Panc1 (cell line): ENCODE measurements around the gene GOLGA8J. TPM values are rescaled to one million over a fixed set of nuclear protein-coding genes. Genes with fewer than 3 reads are reported as not detected.
A peak's percentile ranks its signal among the peaks of the same experiment; 100 is the strongest.
"Not testable (repeated sequence)": the region's sequence is repeated elsewhere in the genome, so short reads cannot be mapped to it uniquely, and the experiment has no call there.

Experiments
- ATAC-seq: fragments of 200-7000 bp; cut with Tn5 transposase; 2 replicates; pipeline ENCODE4 v1.9.1; 2020; ENCODE audit warnings: mild to moderate bottlenecking, moderate library complexity
- BruUV-seq: library from RNA; stranded (reverse); fragments of 400-500 nt; replicated peaks from 2 replicates; lab custom pipeline; 2021; lab: Mats Ljungman, UMichigan
- CTCF ChIA-PET: fragments of 300-600 bp; sonication (Branson Sonifier 250); formaldehyde crosslinking; loops from one replicate; lab custom pipeline; 2022; ENCODE audit warnings: antibody characterized with exemption; lab: Charles Lee
- POLR2A ChIA-PET: fragments of 300-600 bp; sonication (Branson Sonifier 250); formaldehyde crosslinking; loops from one replicate; lab custom pipeline; 2022; ENCODE audit warnings: antibody characterized with exemption; lab: Charles Lee
- DNase-seq: peaks from one replicate; pipeline ENCODE4 v3.0.0-alpha.2; 2010; ENCODE audit warnings: low read depth, low spot score
- H3K27ac ChIP-seq: 2 replicates; pipeline ENCODE4 v1.5.1; 2011; ENCODE audit warnings: mild to moderate bottlenecking, low read length, inconsistent platforms
- H3K27me3 ChIP-seq: fragments of 200-500 bp; sonication (Bioruptor generic); 2 replicates; pipeline ENCODE4 v1.6.0; 2014; ENCODE audit warnings: low read length, inconsistent platforms; ENCODE audit not compliant: control insufficient read depth, insufficient read depth
- H3K36me3 ChIP-seq: fragments of 200-500 bp; sonication (Bioruptor generic); 2 replicates; pipeline ENCODE4 v1.5.1; 2014; ENCODE audit warnings: inconsistent platforms, mild to moderate bottlenecking, low read length, moderate library complexity; ENCODE audit not compliant: control insufficient read depth, insufficient read depth
- H3K4me1 ChIP-seq: 2 replicates; pipeline ENCODE4 v1.5.1; 2011; ENCODE audit warnings: inconsistent platforms, mild to moderate bottlenecking, low read length, moderate library complexity; ENCODE audit not compliant: control insufficient read depth, insufficient read depth
- H3K4me3 ChIP-seq, 2 experiments: 2 replicates each; pipeline ENCODE4 v1.5.1; 2011 to 2012; ENCODE audit warnings: low read depth in 2 of 2, low read length in 2 of 2, mild to moderate bottlenecking in 2 of 2, inconsistent platforms in 1 of 2, moderate library complexity in 1 of 2
- H3K9me3 ChIP-seq: fragments of 200-500 bp; sonication (Bioruptor generic); 2 replicates; pipeline ENCODE4 v1.5.1; 2014; ENCODE audit warnings: low read depth, mild to moderate bottlenecking, inconsistent platforms, low read length, moderate library complexity; ENCODE audit not compliant: control insufficient read depth, insufficient read depth
- POLR2AphosphoS5 ChIP-seq: IDR thresholded peaks from 2 replicates; pipeline ENCODE4 v1.6.1; 2012; ENCODE audit warnings: mild to moderate bottlenecking, low read depth, low read length, moderate library complexity
- SIN3A ChIP-seq: IDR thresholded peaks from 2 replicates; pipeline ENCODE4 v1.6.1; 2012; ENCODE audit warnings: low read depth, mild to moderate bottlenecking, low read length, moderate library complexity, borderline replicate concordance; ENCODE audit not compliant: insufficient read depth
- in situ Hi-C: cut with HindIII; loops from 2 replicates; pipeline ENCODE4 v1.10.0; 2016; ENCODE audit warnings: low sequenced_read_pairs, low pct_unique_long_range_greater_than_20kb
- intact Hi-C: fragments of 100-400 bp; cut with micrococcal nuclease; formaldehyde crosslinking; loops from one replicate; pipeline ENCODE4 v1.10.0; 2022; ENCODE audit not compliant: unreplicated experiment
- total RNA-seq: library from RNA; stranded (reverse); gene quantifications from one replicate; pipeline ENCODE4 v1.2.1, GENCODE V29; 2021; ENCODE audit not compliant: unreplicated experiment
- TF ChIP-seq, protein P1 (sequence below): fragments of 450-650 bp; IDR thresholded peaks from 2 replicates; pipeline ENCODE4 v1.5.1; 2017; ENCODE audit warnings: mild to moderate bottlenecking

The GOLGA8J gene
- total RNA-seq, 1 experiment from 2014 or later, result 0.44 TPM

DNA sequence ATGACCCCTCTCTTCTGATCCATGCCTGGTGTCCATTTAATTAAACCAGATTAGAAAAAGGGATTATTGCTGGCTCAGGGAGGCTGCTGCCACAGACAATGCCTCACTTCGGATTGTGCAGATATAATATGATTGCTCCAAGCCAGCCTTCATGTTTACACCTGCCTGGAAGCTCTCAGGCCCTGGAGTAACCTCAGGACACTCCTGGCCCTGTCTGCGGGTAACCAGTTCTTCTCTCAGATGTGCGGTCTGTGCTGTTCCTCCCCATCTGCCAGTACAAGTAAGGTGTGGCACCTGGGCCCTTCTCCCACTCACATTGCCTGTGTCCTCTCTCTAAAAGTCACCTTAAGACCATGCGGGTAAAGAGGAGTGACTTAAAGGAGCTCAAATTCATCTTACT lies 8.8 kb upstream of the GOLGA8J start:
- Histone ChIP-seq H3K36me3 (no peaks in the 10 kb centered on the region), H3K27ac (no peak overlapping the region), H3K4me1 (no peaks in the 10 kb centered on the region), H3K4me3 (no peak overlapping the region), H3K9me3 (no peaks in the 10 kb centered on the region), H3K27me3 (peaks cover 7% of the 10 kb centered on the region)
- no peak for ATAC-seq
- intact Hi-C loops (loop anchor here (10.0 kb wide), 2 partner anchors 129 to 409 kb away; no protein-coding TSS in a partner anchor), in situ Hi-C loops (no loop called here)
- TF ChIP-seq SIN3A (no peak), POLR2AphosphoS5 (no peak)
- TF ChIP-seq, protein P1, sequence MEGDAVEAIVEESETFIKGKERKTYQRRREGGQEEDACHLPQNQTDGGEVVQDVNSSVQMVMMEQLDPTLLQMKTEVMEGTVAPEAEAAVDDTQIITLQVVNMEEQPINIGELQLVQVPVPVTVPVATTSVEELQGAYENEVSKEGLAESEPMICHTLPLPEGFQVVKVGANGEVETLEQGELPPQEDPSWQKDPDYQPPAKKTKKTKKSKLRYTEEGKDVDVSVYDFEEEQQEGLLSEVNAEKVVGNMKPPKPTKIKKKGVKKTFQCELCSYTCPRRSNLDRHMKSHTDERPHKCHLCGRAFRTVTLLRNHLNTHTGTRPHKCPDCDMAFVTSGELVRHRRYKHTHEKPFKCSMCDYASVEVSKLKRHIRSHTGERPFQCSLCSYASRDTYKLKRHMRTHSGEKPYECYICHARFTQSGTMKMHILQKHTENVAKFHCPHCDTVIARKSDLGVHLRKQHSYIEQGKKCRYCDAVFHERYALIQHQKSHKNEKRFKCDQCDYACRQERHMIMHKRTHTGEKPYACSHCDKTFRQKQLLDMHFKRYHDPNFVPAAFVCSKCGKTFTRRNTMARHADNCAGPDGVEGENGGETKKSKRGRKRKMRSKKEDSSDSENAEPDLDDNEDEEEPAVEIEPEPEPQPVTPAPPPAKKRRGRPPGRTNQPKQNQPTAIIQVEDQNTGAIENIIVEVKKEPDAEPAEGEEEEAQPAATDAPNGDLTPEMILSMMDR, result no peak
- CTCF ChIA-PET, result interaction anchor here (0.6 kb wide), 1 partner anchor 89 kb away, joined by 3 read pairs; no protein-coding TSS in a partner anchor
- no TSS peak for BruUV-seq
- no peak for DNase-seq
- POLR2A ChIA-PET, result no interaction called here

DNA sequence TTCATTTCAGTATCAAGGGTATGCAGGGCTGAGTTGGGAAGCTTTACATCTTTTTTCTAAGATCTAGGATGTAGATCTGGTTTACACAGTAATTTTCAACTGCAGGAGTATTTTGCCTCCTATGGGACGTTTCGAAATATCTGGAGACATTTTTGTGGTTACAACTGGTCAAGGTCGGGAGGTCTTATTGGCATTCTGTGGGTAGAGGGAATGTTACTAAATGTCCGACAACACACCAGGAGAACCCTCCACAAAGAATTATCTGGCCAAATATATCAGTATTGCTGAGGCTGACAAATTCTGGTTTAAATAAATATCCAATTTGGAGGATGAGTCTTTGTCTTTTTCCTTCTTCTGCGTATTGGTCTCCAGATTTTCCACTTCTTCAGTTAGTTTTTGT lies 1.9 kb upstream of the GOLGA8J start:
- POLR2A ChIA-PET, BruUV-seq, DNase-seq: not testable (repeated sequence)

DNA sequence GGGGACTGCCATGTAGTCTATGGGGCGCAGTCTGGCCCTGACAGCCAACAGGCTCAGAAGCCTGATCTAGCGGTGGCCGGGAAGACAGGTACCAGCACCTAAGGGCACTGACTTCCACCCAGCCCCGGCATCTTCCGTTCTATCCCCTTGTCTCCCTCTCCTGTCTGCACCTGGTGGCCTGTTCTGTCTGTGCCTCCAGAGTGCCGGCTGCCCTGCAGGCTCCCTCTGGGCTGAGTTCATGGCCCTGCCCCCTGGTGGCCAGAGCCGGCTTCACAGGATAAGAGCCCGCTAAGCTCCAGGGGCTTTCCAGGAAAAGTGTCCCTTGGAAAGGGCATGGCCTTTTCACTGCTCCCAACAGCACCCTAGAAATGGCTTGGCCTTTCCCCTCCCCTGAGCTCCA lies 15.1 kb downstream of the GOLGA8J start:
- intact Hi-C loops, BruUV-seq: not testable (repeated sequence)

More for the DNA sequence above, 1.9 kb upstream of the GOLGA8J start:
- H3K4me3 ChIP-seq, CTCF ChIA-PET, H3K27ac ChIP-seq, H3K27me3 ChIP-seq, H3K36me3 ChIP-seq, H3K9me3 ChIP-seq, in situ Hi-C loops, intact Hi-C loops, ATAC-seq, H3K4me1 ChIP-seq: not testable (repeated sequence)

DNA sequence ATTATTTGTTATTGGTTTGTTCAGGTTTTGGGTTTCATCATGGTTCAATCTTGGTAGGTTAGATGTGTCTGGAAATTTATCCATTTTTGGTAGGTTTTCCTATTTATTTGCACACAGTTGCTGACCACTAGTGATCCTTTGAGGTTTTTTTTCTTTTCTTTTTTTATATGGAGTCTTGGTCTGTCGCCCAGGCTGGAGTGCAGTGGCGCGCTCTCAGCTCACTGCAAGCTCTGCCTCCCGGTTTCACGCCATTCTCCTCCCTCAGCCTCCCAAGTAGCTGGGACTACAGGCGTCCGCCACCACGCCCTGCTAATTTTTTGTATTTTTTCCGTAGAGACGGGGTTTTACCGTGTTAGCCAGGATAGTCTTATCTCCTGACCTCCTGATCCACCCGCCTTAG lies 20.1 kb downstream of the GOLGA8J start:
- ATAC-seq, DNase-seq, H3K9me3 ChIP-seq, H3K4me3 ChIP-seq, BruUV-seq, intact Hi-C loops, in situ Hi-C loops, POLR2A ChIA-PET, H3K4me1 ChIP-seq, H3K27me3 ChIP-seq, H3K27ac ChIP-seq, H3K36me3 ChIP-seq, CTCF ChIA-PET: not testable (repeated sequence)

More for the DNA sequence above, 15.1 kb downstream of the GOLGA8J start:
- DNase-seq, H3K27me3 ChIP-seq, POLR2A ChIA-PET, H3K4me1 ChIP-seq, in situ Hi-C loops, CTCF ChIA-PET, H3K4me3 ChIP-seq, H3K9me3 ChIP-seq, H3K27ac ChIP-seq, H3K36me3 ChIP-seq: not testable (repeated sequence)
- ATAC-seq, result peak; percentile 96

DNA sequence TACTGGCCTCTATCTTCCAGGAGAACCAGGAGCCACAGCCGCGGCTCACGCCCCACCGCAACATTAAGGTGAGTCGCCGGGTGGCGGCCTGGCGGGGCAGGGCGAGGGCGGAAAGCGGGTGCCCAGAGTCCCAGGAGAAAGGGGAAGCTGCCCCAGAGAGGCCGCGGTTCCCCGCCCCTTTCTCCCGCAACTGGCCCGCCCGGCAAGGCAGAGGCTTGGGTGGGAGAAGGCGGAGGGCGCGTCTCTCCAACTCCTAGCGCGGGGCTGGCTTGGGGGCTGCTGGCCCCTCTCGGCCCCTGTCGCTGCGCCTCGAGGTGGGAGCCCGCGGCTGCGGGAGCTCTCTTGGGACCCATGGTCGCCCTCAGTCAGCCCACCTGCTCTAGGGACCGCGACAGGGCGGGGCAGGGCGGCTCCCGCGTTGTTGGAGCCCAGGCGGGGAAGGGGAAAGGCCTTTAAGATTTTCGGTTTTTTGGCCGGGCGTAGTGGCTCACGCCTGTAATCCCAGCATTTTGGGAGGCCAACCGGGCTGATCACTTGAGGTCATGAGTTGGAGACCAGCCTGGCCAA lies 21.3 kb downstream of the GOLGA8J start:
- intact Hi-C loops, CTCF ChIA-PET, in situ Hi-C loops, H3K27me3 ChIP-seq, H3K27ac ChIP-seq, H3K4me1 ChIP-seq, POLR2A ChIA-PET, H3K36me3 ChIP-seq, BruUV-seq, H3K9me3 ChIP-seq, DNase-seq: not testable (repeated sequence)
- ATAC-seq, result peak; percentile 93
- peak overlapping the region; percentile 36 to 45 for H3K4me3 ChIP-seq

DNA sequence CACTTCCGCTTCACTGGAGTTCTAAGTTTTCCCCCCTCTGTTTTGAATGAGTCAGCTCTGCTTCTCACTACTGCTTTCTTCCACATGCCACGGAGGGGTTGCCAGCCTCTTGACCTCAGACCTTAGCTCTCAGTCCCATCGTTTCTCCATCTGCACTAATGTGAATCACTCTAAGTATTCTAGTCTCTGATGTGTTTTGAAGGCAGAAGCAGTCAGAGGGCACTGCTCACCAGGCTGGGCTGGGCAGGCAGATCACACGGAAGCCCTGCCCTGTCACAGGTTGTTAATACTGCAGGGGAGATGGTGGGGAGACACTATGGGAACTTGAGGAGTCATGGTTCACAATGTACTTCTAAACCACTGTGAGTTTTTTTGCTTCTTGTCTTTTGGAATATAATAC lies 27.8 kb downstream of the GOLGA8J start:
- DNase-seq, CTCF ChIA-PET, H3K27me3 ChIP-seq, in situ Hi-C loops, H3K27ac ChIP-seq, H3K36me3 ChIP-seq, POLR2A ChIA-PET, intact Hi-C loops, H3K4me3 ChIP-seq, H3K9me3 ChIP-seq, BruUV-seq, H3K4me1 ChIP-seq: not testable (repeated sequence)
- ATAC-seq, result peak; percentile 73
